ENCODE data around the gene KCNG4. TPM values are rescaled to one million over a fixed set of nuclear protein-coding genes. Genes with fewer than 3 reads are reported as not detected.

The KCNG4 gene
- total RNA-seq, 1 donor from 2014 or later: not detected

DNA sequence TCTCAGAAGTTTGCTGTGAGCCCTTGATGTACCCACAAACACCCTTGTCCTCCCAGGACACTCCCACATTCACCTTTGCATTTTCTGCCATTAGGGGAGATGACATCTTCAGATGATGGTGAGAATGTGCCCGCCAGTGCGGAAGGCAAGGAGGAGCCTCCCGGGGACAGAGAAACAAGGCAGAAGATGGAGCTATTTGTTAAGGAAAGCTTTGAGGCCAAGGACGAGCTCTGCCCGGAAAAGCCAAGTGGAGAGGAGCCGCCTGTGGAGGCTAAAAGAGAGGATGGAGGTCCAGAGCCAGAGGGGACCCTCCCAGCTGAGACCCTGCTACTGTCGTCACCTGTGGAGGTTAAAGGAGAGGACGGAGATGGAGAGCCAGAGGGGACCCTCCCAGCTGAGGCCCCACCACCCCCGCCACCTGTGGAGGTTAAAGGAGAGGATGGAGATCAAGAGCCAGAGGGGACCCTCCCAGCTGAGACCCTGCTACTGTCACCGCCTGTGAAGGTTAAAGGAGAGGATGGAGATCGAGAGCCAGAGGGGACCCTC is 70.0 kb downstream of the KCNG4 start:
- Histone ChIP-seq H2AFZ (replicated peaks) (no peak overlapping the region), H4K20me1 (ENCODE audit: low read depth) (no peaks in the 10 kb centered on the region), H3K79me2 (ENCODE audit: low read depth) (no peaks in the 10 kb centered on the region), H3K9ac (no peak overlapping the region), H3K27ac (no peak overlapping the region), H3K4me2 (no peak overlapping the region), H3F3A (ENCODE audit: low read depth) (no peaks in the 10 kb centered on the region), H3K36me3 (no peaks in the 10 kb centered on the region), H3K4me1 (no peaks in the 10 kb centered on the region), H3K4me3 (no peak overlapping the region), H3K9me3 (ENCODE audit: low read depth) (no peaks in the 10 kb centered on the region), H3K27me3 (no peaks in the 10 kb centered on the region)
- no peak for DNase-seq (ENCODE audit: low spot score)
- peaks cover 11% of the 10 kb centered on the region for H3K27me3 Mint-ChIP-seq (ENCODE audit: insufficient read depth, low read depth)
- H3K27ac Mint-ChIP-seq: no peak overlapping the region
- TF ChIP-seq EZH2phosphoT487 (IDR thresholded peaks at IDR 0.05) (no peak), EZH2 (IDR thresholded peaks at IDR 0.05) (no peak), CTCF (IDR thresholded peaks at IDR 0.05) (no peak)
- H3K36me3 Mint-ChIP-seq: no peaks in the 10 kb centered on the region
- H3K9me3 Mint-ChIP-seq: no peaks in the 10 kb centered on the region
- no peaks in the 10 kb centered on the region for H3K4me1 Mint-ChIP-seq
- no peak overlapping the region for H3K4me3 Mint-ChIP-seq

Small RNA genes lying within 50 kb of the gene (small RNA-seq; reads per million reads assigned to genes)
- not detected for gene RNA5SP433

Other genes with a start within 250 kb of the KCNG4 start
- gene SLC38A8, start 197.2 kb downstream of the KCNG4 start, total RNA-seq (ENCODE audit: low replicate concordance): not detected in 2 replicates
- 52.3 and 54.4 TPM in 2 replicates for gene MBTPS1, start 123.1 kb downstream of the KCNG4 start, total RNA-seq (ENCODE audit: low replicate concordance)
- 71.8 and 101 TPM in 2 replicates for gene HSDL1, start 94.8 kb downstream of the KCNG4 start, total RNA-seq (ENCODE audit: low replicate concordance)
- gene DNAAF1, start 94.7 kb downstream of the KCNG4 start, total RNA-seq (ENCODE audit: low replicate concordance): 0.11 and 0.12 TPM in 2 replicates
- gene TAF1C, start 53.0 kb downstream of the KCNG4 start, total RNA-seq (ENCODE audit: low replicate concordance): 23.3 and 70.3 TPM in 2 replicates
- not detected in 2 replicates for gene ADAD2, start 48.9 kb downstream of the KCNG4 start, total RNA-seq (ENCODE audit: low replicate concordance)
- not detected in 2 replicates for gene WFDC1, start 54.9 kb upstream of the KCNG4 start, total RNA-seq (ENCODE audit: low replicate concordance)
- gene ATP2C2, start 128.5 kb upstream of the KCNG4 start, total RNA-seq (ENCODE audit: low replicate concordance): 0.71 TPM in 1 of 2 replicates, not detected in the other

Data from neural progenitor cell (in vitro differentiated cells).